Endothelial cell of umbilical vein (primary cell): ENCODE measurements around the gene IRS4. TPM values are rescaled to one million over a fixed set of nuclear protein-coding genes. Genes with fewer than 3 reads are reported as not detected.

Source experiments
- BruUV-seq: library from RNA; stranded (reverse); fragments of 400-500 nt; replicated peaks from 2 replicates; lab custom pipeline; 2021; lab: Mats Ljungman, UMichigan
- CTCF ChIA-PET: fragments of 300-600, 350-600 bp; sonication (Branson Sonifier 250); formaldehyde crosslinking; loops from one replicate; lab custom pipeline; 2021; ENCODE audit warnings: antibody characterized with exemption, inconsistent platforms; lab: Charles Lee
- POLR2A ChIA-PET: fragments of 300-600, 350-600 bp; sonication (Branson Sonifier 250); formaldehyde crosslinking; loops from one replicate; lab custom pipeline; 2021; ENCODE audit warnings: antibody characterized with exemption, inconsistent platforms; lab: Charles Lee
- DNase-seq: peaks from one replicate; pipeline ENCODE4 v3.0.0-alpha.2; 2011; ENCODE audit warnings: low read depth, low spot score
- FAIRE-seq: peaks from 2 replicates; lab custom pipeline; 2011; peaks lifted over from hg19 to GRCh38; lab: Jason Lieb, UNC
- H2AFZ ChIP-seq: 2 replicates; pipeline ENCODE4 v1.6.0; 2012; ENCODE audit warnings: low read depth, low read length, control low read depth, inconsistent platforms
- H3K27ac ChIP-seq: 2 replicates; pipeline ENCODE4 v1.5.1; 2011; ENCODE audit warnings: low read depth, mild to moderate bottlenecking, control low read depth, low read length, moderate library complexity; ENCODE audit not compliant: insufficient read depth
- H3K27me3 ChIP-seq, 2 experiments: 2 replicates each; pipeline versions ENCODE4 v1.6.0 to v1.6.1; 2011; ENCODE audit warnings: low read length in 2 of 2, mixed read lengths in 1 of 2; ENCODE audit not compliant: control insufficient read depth in 2 of 2, insufficient read depth in 2 of 2
- H3K36me3 ChIP-seq, 2 experiments: 2 replicates in 1 of 2; 3 replicates in 1 of 2; pipeline ENCODE4 v1.5.1; 2011; ENCODE audit warnings: low read length in 2 of 2, mild to moderate bottlenecking in 1 of 2, moderate library complexity in 1 of 2; ENCODE audit not compliant: control insufficient read depth in 2 of 2, insufficient read depth in 2 of 2; ENCODE audit errors: extremely low read depth in 1 of 2
- H3K4me1 ChIP-seq: 3 replicates; pipeline ENCODE4 v1.5.1; 2011; ENCODE audit warnings: mild to moderate bottlenecking, low read length; ENCODE audit not compliant: control insufficient read depth, insufficient read depth; ENCODE audit errors: extremely low read depth
- H3K4me2 ChIP-seq: 2 replicates; pipeline ENCODE4 v1.6.1; 2011; ENCODE audit warnings: low read length, control low read depth, mixed read lengths; ENCODE audit not compliant: insufficient read depth
- H3K4me3 ChIP-seq, 3 experiments: fragments of 200-600 bp in 1 of 3; sonication (generic), shearing (Covaris generic) in 1 of 3; replicated peaks in 1 of 3; 2 replicates each; pipeline ENCODE4 v1.5.1; 2011 to 2016; ENCODE audit warnings: control low read depth in 3 of 3, low read length in 3 of 3, mild to moderate bottlenecking in 2 of 3, inconsistent platforms in 1 of 3, low read depth in 1 of 3, moderate library complexity in 1 of 3; ENCODE audit not compliant: insufficient read depth in 1 of 3
- H3K79me2 ChIP-seq: 2 replicates; pipeline ENCODE4 v1.6.0; 2012; ENCODE audit warnings: low read length, inconsistent platforms; ENCODE audit not compliant: control insufficient read depth, insufficient read depth
- H3K9ac ChIP-seq: replicated peaks from 2 replicates; pipeline ENCODE3; 2011; ENCODE audit warnings: low read length, control low read depth; ENCODE audit not compliant: insufficient read depth; ENCODE audit errors: extremely low read depth
- H3K9me1 ChIP-seq: replicated peaks from 3 replicates; pipeline ENCODE4 v1.6.0; 2011; ENCODE audit warnings: mild to moderate bottlenecking, low read length; ENCODE audit not compliant: control insufficient read depth, insufficient read depth; ENCODE audit errors: extremely low read depth
- H3K9me3 ChIP-seq: replicated peaks from 2 replicates; pipeline ENCODE4 v1.5.1; 2012; ENCODE audit warnings: low read length, inconsistent platforms; ENCODE audit not compliant: control insufficient read depth, insufficient read depth
- H4K20me1 ChIP-seq: replicated peaks from 2 replicates; pipeline ENCODE3; 2011; ENCODE audit warnings: mild to moderate bottlenecking, low read length; ENCODE audit not compliant: control insufficient read depth, insufficient read depth; ENCODE audit errors: extremely low read depth
- EZH2 ChIP-seq: IDR thresholded peaks from 2 replicates; pipeline ENCODE4 v1.6.1; 2012; ENCODE audit warnings: borderline replicate concordance, low read depth, mild to moderate bottlenecking, moderate library complexity, low read length, inconsistent platforms; ENCODE audit not compliant: severe bottlenecking
- FOS ChIP-seq: IDR thresholded peaks from 2 replicates; pipeline ENCODE4 v1.6.1; 2011; ENCODE audit warnings: mild to moderate bottlenecking, low read length, moderate library complexity, borderline replicate concordance; ENCODE audit not compliant: insufficient read depth
- GATA2 ChIP-seq: IDR thresholded peaks from 2 replicates; pipeline ENCODE4 v1.7.0; 2011; ENCODE audit warnings: low read depth, mild to moderate bottlenecking, moderate library complexity, mixed read lengths, low read length; ENCODE audit not compliant: insufficient read length, insufficient read depth
- JUN ChIP-seq: IDR thresholded peaks from 2 replicates; pipeline ENCODE4 v1.6.1; 2011; ENCODE audit warnings: borderline replicate concordance, low read depth; ENCODE audit not compliant: insufficient read length, insufficient read depth
- MYC ChIP-seq: IDR thresholded peaks from one replicate; pipeline ENCODE4 v1.6.1; 2011; ENCODE audit warnings: mild to moderate bottlenecking, low read depth, low read length
- POLR2A ChIP-seq: IDR thresholded peaks from 2 replicates; pipeline ENCODE4 v1.6.1; 2012; ENCODE audit warnings: low read depth, mild to moderate bottlenecking, control low read depth, low read length
- POLR2AphosphoS5 ChIP-seq: IDR thresholded peaks from 2 replicates; pipeline ENCODE4 v1.6.1; 2012; ENCODE audit warnings: low read depth, mild to moderate bottlenecking, control low read depth, low read length, moderate library complexity; ENCODE audit not compliant: insufficient read depth
- dilution Hi-C: fragments of 300-500 bp; cut with MboI; formaldehyde crosslinking; loops from one replicate; pipeline ENCODE4 v1.15.0; 2019; ENCODE audit warnings: low sequenced_read_pairs; ENCODE audit not compliant: extremely low pct_ligation_motif_present
- intact Hi-C: fragments of 100-400 bp; cut with micrococcal nuclease; formaldehyde crosslinking; loops from one replicate; pipeline ENCODE4 v1.10.0; 2022
- polyA plus RNA-seq, 4 experiments: library from polyadenylated mRNA; depleted of rRNA in 3 of 4; stranded (reverse) in 3 of 4; unstranded in 1 of 4; fragments of >200 nt; gene quantifications; 2 replicates each; pipeline versions ENCODE4 v1.2.1 to v1.2.3, GENCODE V29; 2011 to 2012; ENCODE audit warnings: missing spikeins in 1 of 4
- total RNA-seq: library from RNA; stranded (reverse); gene quantifications from 2 replicates; pipeline ENCODE4 v1.2.3, GENCODE V29; 2021
- TF ChIP-seq, protein P1 (sequence below): IDR thresholded peaks from 2 replicates; pipeline ENCODE4 v1.6.1; 2011; ENCODE audit not compliant: insufficient read depth, insufficient read length
- TF ChIP-seq, protein P2 (sequence below), 2 donors: IDR thresholded peaks; 1 replicate in 1 of 2; 2 replicates in 1 of 2; pipeline ENCODE4 v1.5.1; 2011; ENCODE audit warnings: low read length in 2 of 2, mild to moderate bottlenecking in 2 of 2, moderate library complexity in 2 of 2, control low read depth in 1 of 2, inconsistent platforms in 1 of 2, low read depth in 1 of 2; ENCODE audit not compliant: insufficient read depth in 1 of 2; ENCODE audit errors: extremely low read depth in 1 of 2

IRS4 gene
- total and polyA plus RNA-seq, 2 donors (not counting 3 experiments of a cell fraction or from before 2014, with no cell fraction given), result 0.03 TPM; not detected in 1

DNA sequence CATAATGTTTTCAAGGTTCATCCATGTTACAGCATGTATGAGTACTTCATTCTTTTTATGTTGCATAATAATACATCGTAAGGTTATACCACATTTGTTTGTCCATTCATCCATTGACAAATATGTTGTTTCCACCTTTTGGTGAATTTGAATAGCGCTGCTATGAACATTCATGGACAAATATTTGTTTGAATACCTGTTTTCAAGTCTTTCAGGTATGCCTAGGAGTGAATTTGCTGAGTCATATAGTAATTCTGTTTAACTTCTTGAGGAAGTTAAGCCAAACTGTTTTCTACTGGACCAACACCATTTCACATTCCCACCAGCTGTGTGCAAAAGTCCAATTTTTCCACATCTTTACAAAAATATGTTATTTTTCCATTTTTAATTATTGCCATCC, 31.5 kb downstream of the IRS4 start:
- H3K9me1 ChIP-seq, result no peaks in the 10 kb centered on the region
- H3K36me3 ChIP-seq, result no peaks in the 10 kb centered on the region
- intact Hi-C loops, result no loop called here
- no TSS peak for BruUV-seq
- H3K4me1 ChIP-seq, result no peaks in the 10 kb centered on the region
- H3K9me3 ChIP-seq, result no peaks in the 10 kb centered on the region
- DNase-seq (no peak), FAIRE-seq (no peak)
- no peak overlapping the region for H3K27ac ChIP-seq
- ChIA-PET CTCF (no interaction called here), POLR2A (no interaction called here)
- H3K27me3 ChIP-seq, result no peaks in the 10 kb centered on the region
- no peaks in the 10 kb centered on the region for H3K79me2 ChIP-seq
- H3K4me3 ChIP-seq, result no peak overlapping the region
- TF ChIP-seq POLR2A (no peak), FOS (no peak), JUN (no peak), POLR2AphosphoS5 (no peak), GATA2 (no peak), EZH2 (no peak), MYC (no peak)
- TF ChIP-seq, protein P1, sequence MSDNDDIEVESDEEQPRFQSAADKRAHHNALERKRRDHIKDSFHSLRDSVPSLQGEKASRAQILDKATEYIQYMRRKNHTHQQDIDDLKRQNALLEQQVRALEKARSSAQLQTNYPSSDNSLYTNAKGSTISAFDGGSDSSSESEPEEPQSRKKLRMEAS, result no peak
- TF ChIP-seq, protein P2, sequence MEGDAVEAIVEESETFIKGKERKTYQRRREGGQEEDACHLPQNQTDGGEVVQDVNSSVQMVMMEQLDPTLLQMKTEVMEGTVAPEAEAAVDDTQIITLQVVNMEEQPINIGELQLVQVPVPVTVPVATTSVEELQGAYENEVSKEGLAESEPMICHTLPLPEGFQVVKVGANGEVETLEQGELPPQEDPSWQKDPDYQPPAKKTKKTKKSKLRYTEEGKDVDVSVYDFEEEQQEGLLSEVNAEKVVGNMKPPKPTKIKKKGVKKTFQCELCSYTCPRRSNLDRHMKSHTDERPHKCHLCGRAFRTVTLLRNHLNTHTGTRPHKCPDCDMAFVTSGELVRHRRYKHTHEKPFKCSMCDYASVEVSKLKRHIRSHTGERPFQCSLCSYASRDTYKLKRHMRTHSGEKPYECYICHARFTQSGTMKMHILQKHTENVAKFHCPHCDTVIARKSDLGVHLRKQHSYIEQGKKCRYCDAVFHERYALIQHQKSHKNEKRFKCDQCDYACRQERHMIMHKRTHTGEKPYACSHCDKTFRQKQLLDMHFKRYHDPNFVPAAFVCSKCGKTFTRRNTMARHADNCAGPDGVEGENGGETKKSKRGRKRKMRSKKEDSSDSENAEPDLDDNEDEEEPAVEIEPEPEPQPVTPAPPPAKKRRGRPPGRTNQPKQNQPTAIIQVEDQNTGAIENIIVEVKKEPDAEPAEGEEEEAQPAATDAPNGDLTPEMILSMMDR (IDR thresholded peaks at IDR 0.05; ENCODE audit: extremely low read depth in 1 of 2, insufficient read depth in 1 of 2, low read depth in 1 of 2, low read length in 2 of 2), result no peak
- no peak overlapping the region for H3K9ac ChIP-seq
- dilution Hi-C loops, result no loop called here
- no peak overlapping the region for H2AFZ ChIP-seq
- no peak overlapping the region for H3K4me2 ChIP-seq
- no peaks in the 10 kb centered on the region for H4K20me1 ChIP-seq
